HEK293 (cell line): ENCODE results near the gene TGIF1.

ENCODE experiments used
- CTCF ChIA-PET: fragments of 350-600 bp; formaldehyde crosslinking; extraction: SDS; loops from one replicate; lab custom pipeline; 2021; ENCODE audit warnings: antibody characterized with exemption; lab: Yijun Ruan, JAX
- POLR2A ChIA-PET: fragments of 300-600 bp; formaldehyde crosslinking; extraction: SDS; loops from one replicate; lab custom pipeline; 2020; ENCODE audit warnings: antibody characterized with exemption, inconsistent platforms; lab: Yijun Ruan, JAX
- H3K27ac ChIP-seq: fragments of 200-500 bp; sonication (Bioruptor generic); 2 replicates; pipeline ENCODE4 v1.5.1; 2014; ENCODE audit warnings: low read depth, low read length, control low read depth, inconsistent platforms; ENCODE audit errors: extremely low read depth
- H3K36me3 ChIP-seq, 2 experiments: fragments of 200-500 bp in 1 of 2; sonication (Bioruptor generic) in 1 of 2; 1 replicate in 1 of 2; 2 replicates in 1 of 2; pipeline ENCODE4 v1.5.1; 2014 to 2017; ENCODE audit warnings: inconsistent platforms in 2 of 2, low read length in 2 of 2; ENCODE audit not compliant: control insufficient read depth in 2 of 2, insufficient read depth in 1 of 2
- H3K4me1 ChIP-seq: fragments of 200-500 bp; sonication (Bioruptor generic); 2 replicates; pipeline ENCODE4 v1.5.1; 2014; ENCODE audit warnings: mild to moderate bottlenecking, low read length, inconsistent platforms; ENCODE audit not compliant: control insufficient read depth, insufficient read depth
- H3K4me3 ChIP-seq: 2 replicates; pipeline ENCODE4 v1.5.1; 2011; ENCODE audit warnings: low read depth, mild to moderate bottlenecking, control low read depth, low read length, moderate library complexity
- H3K9me3 ChIP-seq: fragments of 200-500 bp; sonication (Bioruptor generic); 2 replicates; pipeline ENCODE4 v1.5.1; 2014; ENCODE audit warnings: low read depth, low read length, inconsistent platforms; ENCODE audit not compliant: control insufficient read depth, insufficient read depth
- CTCF ChIP-seq: fragments of 450-650 bp; formaldehyde crosslinking; IDR thresholded peaks from 2 replicates; pipeline ENCODE4 v1.5.1; 2016; ENCODE audit warnings: missing biosample characterization, missing genetic modification characterization
- EGR2 ChIP-seq: fragments of 450-650 bp; formaldehyde crosslinking; IDR thresholded peaks from 2 replicates; pipeline ENCODE4 v1.5.1; 2016; ENCODE audit warnings: low read depth, missing biosample characterization, missing genetic modification characterization
- GFI1B ChIP-seq: fragments of 450-650 bp; formaldehyde crosslinking; IDR thresholded peaks from 2 replicates; pipeline ENCODE4 v1.5.1; 2016; ENCODE audit warnings: missing biosample characterization, missing genetic modification characterization
- GLIS1 ChIP-seq: fragments of 450-650 bp; formaldehyde crosslinking; IDR thresholded peaks from 2 replicates; pipeline ENCODE4 v1.5.1; 2016; ENCODE audit warnings: missing biosample characterization, missing genetic modification characterization
- KLF10 ChIP-seq: fragments of 450-650 bp; IDR thresholded peaks from 2 replicates; pipeline ENCODE4 v1.5.1; 2018; ENCODE audit warnings: missing biosample characterization, mild to moderate bottlenecking, missing genetic modification characterization
- KLF16 ChIP-seq: fragments of 450-650 bp; formaldehyde crosslinking; IDR thresholded peaks from 2 replicates; pipeline ENCODE4 v1.5.1; 2017; ENCODE audit warnings: missing biosample characterization, missing genetic modification characterization
- KLF7 ChIP-seq: fragments of 450-650 bp; formaldehyde crosslinking; IDR thresholded peaks from 2 replicates; pipeline ENCODE4 v1.5.1; 2016; ENCODE audit warnings: missing biosample characterization, missing genetic modification characterization, borderline replicate concordance
- KLF9 ChIP-seq: fragments of 450-650 bp; formaldehyde crosslinking; IDR thresholded peaks from 2 replicates; pipeline ENCODE4 v1.5.1; 2016; ENCODE audit warnings: missing biosample characterization, missing genetic modification characterization, low read depth
- PRDM4 ChIP-seq: fragments of 450-650 bp; formaldehyde crosslinking; IDR thresholded peaks from 2 replicates; pipeline ENCODE4 v1.5.1; 2017; ENCODE audit warnings: missing biosample characterization, missing genetic modification characterization
- YY2 ChIP-seq: fragments of 450-650 bp; formaldehyde crosslinking; IDR thresholded peaks from 2 replicates; pipeline ENCODE4 v1.5.1; 2016; ENCODE audit warnings: missing biosample characterization, missing genetic modification characterization
- ZBTB21 ChIP-seq: fragments of 450-650 bp; formaldehyde crosslinking; IDR thresholded peaks from 2 replicates; pipeline ENCODE4 v1.5.1; 2017; ENCODE audit warnings: missing biosample characterization, missing genetic modification characterization
- ZBTB8A ChIP-seq: fragments of 450-650 bp; formaldehyde crosslinking; IDR thresholded peaks from 2 replicates; pipeline ENCODE4 v1.5.1; 2016; ENCODE audit warnings: missing biosample characterization, missing genetic modification characterization
- ZFP3 ChIP-seq: fragments of 450-650 bp; formaldehyde crosslinking; IDR thresholded peaks from 2 replicates; pipeline ENCODE4 v1.5.1; 2016; ENCODE audit warnings: low read depth, missing biosample characterization, missing genetic modification characterization
- ZNF175 ChIP-seq: fragments of 450-650 bp; formaldehyde crosslinking; IDR thresholded peaks from 2 replicates; pipeline ENCODE4 v1.5.1; 2016; ENCODE audit warnings: missing biosample characterization, missing genetic modification characterization
- ZNF19 ChIP-seq: fragments of 450-650 bp; formaldehyde crosslinking; IDR thresholded peaks from 2 replicates; pipeline ENCODE4; 2016; ENCODE audit warnings: missing biosample characterization, missing genetic modification characterization, low read depth
- ZNF26 ChIP-seq: fragments of 450-650 bp; formaldehyde crosslinking; IDR thresholded peaks from 2 replicates; pipeline ENCODE4 v1.5.1; 2016; ENCODE audit warnings: missing biosample characterization, missing genetic modification characterization
- ZNF274 ChIP-seq, 2 experiments: fragments of 200-500 bp in 1 of 2; fragments of 450-650 bp in 1 of 2; sonication (Bioruptor generic) in 1 of 2; formaldehyde crosslinking in 1 of 2; IDR thresholded peaks; 2 replicates each; pipeline versions ENCODE4 v1.5.1 to v1.6.1; 2014 to 2016; ENCODE audit warnings: borderline replicate concordance in 1 of 2, inconsistent platforms in 1 of 2, low read length in 1 of 2, missing biosample characterization in 1 of 2, missing genetic modification characterization in 1 of 2
- ZNF324 ChIP-seq: fragments of 450-650 bp; formaldehyde crosslinking; IDR thresholded peaks from 2 replicates; pipeline ENCODE4 v1.5.1; 2016; ENCODE audit warnings: missing biosample characterization, missing genetic modification characterization
- ZNF335 ChIP-seq: fragments of 450-650 bp; formaldehyde crosslinking; conservative IDR thresholded peaks from 2 replicates; pipeline ENCODE4 v1.5.1; 2016; ENCODE audit warnings: missing biosample characterization, missing genetic modification characterization
- ZNF404 ChIP-seq: fragments of 450-650 bp; formaldehyde crosslinking; IDR thresholded peaks from 2 replicates; pipeline ENCODE4 v1.5.1; 2017; ENCODE audit warnings: missing biosample characterization, missing genetic modification characterization
- ZNF433 ChIP-seq: fragments of 450-650 bp; formaldehyde crosslinking; IDR thresholded peaks from 2 replicates; pipeline ENCODE4 v1.5.1; 2016; ENCODE audit warnings: missing biosample characterization, missing genetic modification characterization, low read depth
- ZNF549 ChIP-seq: fragments of 450-650 bp; IDR thresholded peaks from 2 replicates; pipeline ENCODE4 v1.5.1; 2018; ENCODE audit warnings: missing biosample characterization, missing genetic modification characterization, mild to moderate bottlenecking, inconsistent platforms, moderate library complexity
- ZNF571 ChIP-seq: fragments of 450-650 bp; formaldehyde crosslinking; IDR thresholded peaks from 2 replicates; pipeline ENCODE4 v1.5.0; 2017; ENCODE audit warnings: missing biosample characterization, missing genetic modification characterization
- ZNF621 ChIP-seq: fragments of 450-650 bp; formaldehyde crosslinking; IDR thresholded peaks from 2 replicates; pipeline ENCODE4 v1.5.1; 2017; ENCODE audit warnings: missing biosample characterization, missing genetic modification characterization
- ZNF645 ChIP-seq: fragments of 450-650 bp; formaldehyde crosslinking; IDR thresholded peaks from 2 replicates; pipeline ENCODE4; 2016; ENCODE audit warnings: missing biosample characterization, missing genetic modification characterization
- ZNF654 ChIP-seq: fragments of 450-650 bp; formaldehyde crosslinking; IDR thresholded peaks from 2 replicates; pipeline ENCODE4 v1.5.1; 2016; ENCODE audit warnings: low read depth, missing biosample characterization, missing genetic modification characterization
- ZNF664 ChIP-seq: fragments of 450-650 bp; formaldehyde crosslinking; IDR thresholded peaks from 2 replicates; pipeline ENCODE4 v1.5.1; 2016; ENCODE audit warnings: missing biosample characterization, missing genetic modification characterization
- ZNF707 ChIP-seq: fragments of 450-650 bp; formaldehyde crosslinking; IDR thresholded peaks from 2 replicates; pipeline ENCODE4 v1.5.1; 2016; ENCODE audit warnings: missing biosample characterization, missing genetic modification characterization
- ZNF776 ChIP-seq: fragments of 450-650 bp; formaldehyde crosslinking; IDR thresholded peaks from 2 replicates; pipeline ENCODE4 v1.5.0; 2017; ENCODE audit warnings: missing biosample characterization, missing genetic modification characterization, borderline replicate concordance
- ZSCAN23 ChIP-seq: fragments of 450-650 bp; formaldehyde crosslinking; IDR thresholded peaks from 2 replicates; pipeline ENCODE4 v1.5.1; 2016; ENCODE audit warnings: missing biosample characterization, missing genetic modification characterization

The TGIF1 gene

GRCh38 chr18:3441290-3441689 is 8.7 kb upstream of the TGIF1 start:
- Histone ChIP-seq H3K9me3 (no peaks in the 10 kb centered on the region), H3K4me3 (no peak overlapping the region), H3K36me3 (no peaks in the 10 kb centered on the region), H3K4me1 (peaks cover under 1% of the 10 kb centered on the region; the same call in 1 of the 2 replicates), H3K27ac (no peak overlapping the region)
- ChIA-PET POLR2A (no interaction called here), CTCF (interaction anchor here (0.5 to 2.7 kb wide), 12 partner anchors 10 to 537 kb away, joined by 3 to 12 read pairs (median 4); no protein-coding TSS in a partner anchor)
- TF ChIP-seq KLF7 (tag by site-specific recombination) (no peak), ZFP3 (tag by site-specific recombination) (no peak), ZNF19 (tag by site-specific recombination) (no peak), ZNF571 (tag by site-specific recombination) (no peak), ZNF645 (tag by site-specific recombination) (no peak), PRDM4 (tag by site-specific recombination) (no peak), ZNF26 (tag by site-specific recombination) (no peak), ZNF433 (no peak), ZNF776 (tag by site-specific recombination) (no peak), ZNF621 (tag by site-specific recombination) (no peak), ZBTB8A (tag by site-specific recombination) (no peak), ZNF654 (peak; percentile 30), ZNF549 (tag by site-specific recombination) (peak; percentile 85), ZSCAN23 (tag by site-specific recombination) (no peak), GFI1B (tag by site-specific recombination) (no peak), CTCF (tag by site-specific recombination) (peak; percentile 37; the same call in 1 of the 2 replicates), YY2 (tag by site-specific recombination) (no peak), EGR2 (tag by site-specific recombination) (peak; percentile 5; the same call in 1 of the 2 replicates), ZBTB21 (no peak), ZNF664 (no peak), ZNF404 (tag by site-specific recombination) (no peak), ZNF335 (no peak; the same call in 1 of the 2 replicates), GLIS1 (tag by site-specific recombination) (peak; percentile 25; the same call in 1 of the 2 replicates), KLF9 (tag by site-specific recombination) (no peak), ZNF324 (tag by site-specific recombination) (no peak), ZNF175 (tag by site-specific recombination) (no peak), ZNF707 (tag by site-specific recombination) (no peak), KLF16 (tag by site-specific recombination) (no peak), ZNF274 (IDR thresholded peaks at IDR 0.05; ENCODE audit: low read length) (no peak), ZNF274 (tag by site-specific recombination; IDR thresholded peaks at IDR 0.05; ENCODE audit: borderline replicate concordance) (no peak), KLF10 (tag by site-specific recombination) (no peak)
